NCI-H187 treated with DMSO at 0.1 percent for 48 hours (cell line): ENCODE data around the gene TSPAN32.

Experiments
- DNase-seq: peaks from one replicate; lab custom pipeline; 2025; lab: John Stamatoyannopoulos, UW

The TSPAN32 gene

GRCh38 chr11:2289350-2289749, 12.5 kb upstream of the TSPAN32 start:
- DNase-seq: no peak

GRCh38 chr11:2289859-2290258, 12.0 kb upstream of the TSPAN32 start:
- DNase-seq: no peak

GRCh38 chr11:2290351-2290841, 11.4 kb upstream of the TSPAN32 start:
- DNase-seq: no peak

- no peak for DNase-seq
These were observed 8.3 kb upstream of the TSPAN32 start for GRCh38 chr11:2293531-2293971.

GRCh38 chr11:2293984-2294925, 7.6 kb upstream of the TSPAN32 start:
- DNase-seq: no peak

- DNase-seq: no peak
These were observed 6.9 kb upstream of the TSPAN32 start for GRCh38 chr11:2294926-2295290.

GRCh38 chr11:2295971-2296912, 5.6 kb upstream of the TSPAN32 start:
- DNase-seq: no peak

- no peak for DNase-seq
These were observed 4.7 kb upstream of the TSPAN32 start for GRCh38 chr11:2296913-2297622.

- DNase-seq: no peak
These were observed 4.2 kb upstream of the TSPAN32 start for GRCh38 chr11:2297623-2298030.

GRCh38 chr11:2298131-2298794, 3.5 kb upstream of the TSPAN32 start:
- no peak for DNase-seq

- no peak for DNase-seq
These were observed 2.7 kb upstream of the TSPAN32 start for GRCh38 chr11:2298795-2299761.

- no peak for DNase-seq
These were observed 2.0 kb upstream of the TSPAN32 start for GRCh38 chr11:2299773-2300172.

- DNase-seq: no peak
These were observed 1.4 kb upstream of the TSPAN32 start for GRCh38 chr11:2300290-2300935.

GRCh38 chr11:2300936-2301630, 730 bp upstream of the TSPAN32 start:
- DNase-seq: no peak

- DNase-seq: no peak
These were observed 588 bp downstream of the TSPAN32 start for GRCh38 chr11:2302306-2302895.

- DNase-seq: no peak
These were observed 1.2 kb downstream of the TSPAN32 start for GRCh38 chr11:2302896-2303626.

- DNase-seq: no peak
These were observed 2.1 kb downstream of the TSPAN32 start for GRCh38 chr11:2303627-2304505.
